ENCODE data around the gene NDUFB11.
"Not testable (repeated sequence)": the region's sequence is repeated elsewhere in the genome, so short reads cannot be mapped to it uniquely, and the experiment has no call there.

DNA sequence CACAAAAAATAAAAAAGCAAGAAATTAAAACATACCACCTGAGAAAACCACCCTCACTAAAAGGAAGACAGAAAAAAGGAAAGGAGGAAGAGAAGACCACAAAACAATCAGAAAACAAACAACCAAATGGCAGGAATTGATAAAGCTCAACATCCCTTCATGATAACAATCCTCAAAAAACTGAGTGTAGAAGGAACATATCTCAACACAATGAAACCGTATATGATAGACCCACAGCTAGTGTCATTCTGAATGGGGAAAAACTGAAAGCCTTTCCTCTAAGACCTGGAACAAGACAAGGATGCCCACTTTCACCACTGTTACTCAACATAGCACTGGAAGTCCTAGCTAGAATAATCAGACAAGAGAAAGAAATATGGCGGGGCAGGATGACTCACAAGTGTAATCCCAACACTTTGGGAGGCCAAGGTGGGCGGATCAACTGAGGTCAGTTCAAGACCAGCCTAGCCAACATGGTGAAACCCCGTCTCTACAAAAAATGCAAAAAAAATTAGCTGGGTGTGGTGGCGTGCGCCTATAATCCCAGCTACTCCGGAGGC, 27.9 kb downstream of the NDUFB11 start:
- TF ChIP-seq, protein P1, sequence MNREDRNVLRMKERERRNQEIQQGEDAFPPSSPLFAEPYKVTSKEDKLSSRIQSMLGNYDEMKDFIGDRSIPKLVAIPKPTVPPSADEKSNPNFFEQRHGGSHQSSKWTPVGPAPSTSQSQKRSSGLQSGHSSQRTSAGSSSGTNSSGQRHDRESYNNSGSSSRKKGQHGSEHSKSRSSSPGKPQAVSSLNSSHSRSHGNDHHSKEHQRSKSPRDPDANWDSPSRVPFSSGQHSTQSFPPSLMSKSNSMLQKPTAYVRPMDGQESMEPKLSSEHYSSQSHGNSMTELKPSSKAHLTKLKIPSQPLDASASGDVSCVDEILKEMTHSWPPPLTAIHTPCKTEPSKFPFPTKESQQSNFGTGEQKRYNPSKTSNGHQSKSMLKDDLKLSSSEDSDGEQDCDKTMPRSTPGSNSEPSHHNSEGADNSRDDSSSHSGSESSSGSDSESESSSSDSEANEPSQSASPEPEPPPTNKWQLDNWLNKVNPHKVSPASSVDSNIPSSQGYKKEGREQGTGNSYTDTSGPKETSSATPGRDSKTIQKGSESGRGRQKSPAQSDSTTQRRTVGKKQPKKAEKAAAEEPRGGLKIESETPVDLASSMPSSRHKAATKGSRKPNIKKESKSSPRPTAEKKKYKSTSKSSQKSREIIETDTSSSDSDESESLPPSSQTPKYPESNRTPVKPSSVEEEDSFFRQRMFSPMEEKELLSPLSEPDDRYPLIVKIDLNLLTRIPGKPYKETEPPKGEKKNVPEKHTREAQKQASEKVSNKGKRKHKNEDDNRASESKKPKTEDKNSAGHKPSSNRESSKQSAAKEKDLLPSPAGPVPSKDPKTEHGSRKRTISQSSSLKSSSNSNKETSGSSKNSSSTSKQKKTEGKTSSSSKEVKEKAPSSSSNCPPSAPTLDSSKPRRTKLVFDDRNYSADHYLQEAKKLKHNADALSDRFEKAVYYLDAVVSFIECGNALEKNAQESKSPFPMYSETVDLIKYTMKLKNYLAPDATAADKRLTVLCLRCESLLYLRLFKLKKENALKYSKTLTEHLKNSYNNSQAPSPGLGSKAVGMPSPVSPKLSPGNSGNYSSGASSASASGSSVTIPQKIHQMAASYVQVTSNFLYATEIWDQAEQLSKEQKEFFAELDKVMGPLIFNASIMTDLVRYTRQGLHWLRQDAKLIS (CRISPR knock-in tag; IDR thresholded peaks at IDR 0.05): not testable (repeated sequence)
- TF ChIP-seq GTF2F1 (IDR thresholded peaks at IDR 0.05; ENCODE audit: low read depth, low read length); EZH2 (IDR thresholded peaks at IDR 0.05; ENCODE audit: borderline replicate concordance, low read depth, low read length); XRCC5 (IDR thresholded peaks at IDR 0.05; ENCODE audit: low read depth, low read length); CXXC5 (CRISPR knock-in tag; IDR thresholded peaks at IDR 0.05); SP2 (IDR thresholded peaks at IDR 0.05; ENCODE audit: extremely low read depth, low read depth, low read length, poor library complexity, severe bottlenecking); TAF1 (IDR thresholded peaks at IDR 0.05; ENCODE audit: control insufficient read depth, extremely low read depth, insufficient read depth, low read length, severe bottlenecking); ZNF124 (CRISPR knock-in tag; IDR thresholded peaks at IDR 0.05); MAFK (IDR thresholded peaks at IDR 0.05; ENCODE audit: low read length); NR2C2 (CRISPR knock-in tag; IDR thresholded peaks at IDR 0.05); NR2C2 (tag; IDR thresholded peaks at IDR 0.05): not testable (repeated sequence)
- TF ChIP-seq, protein P2, sequence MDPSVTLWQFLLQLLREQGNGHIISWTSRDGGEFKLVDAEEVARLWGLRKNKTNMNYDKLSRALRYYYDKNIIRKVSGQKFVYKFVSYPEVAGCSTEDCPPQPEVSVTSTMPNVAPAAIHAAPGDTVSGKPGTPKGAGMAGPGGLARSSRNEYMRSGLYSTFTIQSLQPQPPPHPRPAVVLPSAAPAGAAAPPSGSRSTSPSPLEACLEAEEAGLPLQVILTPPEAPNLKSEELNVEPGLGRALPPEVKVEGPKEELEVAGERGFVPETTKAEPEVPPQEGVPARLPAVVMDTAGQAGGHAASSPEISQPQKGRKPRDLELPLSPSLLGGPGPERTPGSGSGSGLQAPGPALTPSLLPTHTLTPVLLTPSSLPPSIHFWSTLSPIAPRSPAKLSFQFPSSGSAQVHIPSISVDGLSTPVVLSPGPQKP (CRISPR knock-in tag; IDR thresholded peaks at IDR 0.05): not testable (repeated sequence)
- TF ChIP-seq, protein P3, sequence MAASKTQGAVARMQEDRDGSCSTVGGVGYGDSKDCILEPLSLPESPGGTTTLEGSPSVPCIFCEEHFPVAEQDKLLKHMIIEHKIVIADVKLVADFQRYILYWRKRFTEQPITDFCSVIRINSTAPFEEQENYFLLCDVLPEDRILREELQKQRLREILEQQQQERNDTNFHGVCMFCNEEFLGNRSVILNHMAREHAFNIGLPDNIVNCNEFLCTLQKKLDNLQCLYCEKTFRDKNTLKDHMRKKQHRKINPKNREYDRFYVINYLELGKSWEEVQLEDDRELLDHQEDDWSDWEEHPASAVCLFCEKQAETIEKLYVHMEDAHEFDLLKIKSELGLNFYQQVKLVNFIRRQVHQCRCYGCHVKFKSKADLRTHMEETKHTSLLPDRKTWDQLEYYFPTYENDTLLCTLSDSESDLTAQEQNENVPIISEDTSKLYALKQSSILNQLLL (CRISPR knock-in tag; IDR thresholded peaks at IDR 0.05; ENCODE audit: borderline replicate concordance): not testable (repeated sequence)
- TF ChIP-seq, protein P4, sequence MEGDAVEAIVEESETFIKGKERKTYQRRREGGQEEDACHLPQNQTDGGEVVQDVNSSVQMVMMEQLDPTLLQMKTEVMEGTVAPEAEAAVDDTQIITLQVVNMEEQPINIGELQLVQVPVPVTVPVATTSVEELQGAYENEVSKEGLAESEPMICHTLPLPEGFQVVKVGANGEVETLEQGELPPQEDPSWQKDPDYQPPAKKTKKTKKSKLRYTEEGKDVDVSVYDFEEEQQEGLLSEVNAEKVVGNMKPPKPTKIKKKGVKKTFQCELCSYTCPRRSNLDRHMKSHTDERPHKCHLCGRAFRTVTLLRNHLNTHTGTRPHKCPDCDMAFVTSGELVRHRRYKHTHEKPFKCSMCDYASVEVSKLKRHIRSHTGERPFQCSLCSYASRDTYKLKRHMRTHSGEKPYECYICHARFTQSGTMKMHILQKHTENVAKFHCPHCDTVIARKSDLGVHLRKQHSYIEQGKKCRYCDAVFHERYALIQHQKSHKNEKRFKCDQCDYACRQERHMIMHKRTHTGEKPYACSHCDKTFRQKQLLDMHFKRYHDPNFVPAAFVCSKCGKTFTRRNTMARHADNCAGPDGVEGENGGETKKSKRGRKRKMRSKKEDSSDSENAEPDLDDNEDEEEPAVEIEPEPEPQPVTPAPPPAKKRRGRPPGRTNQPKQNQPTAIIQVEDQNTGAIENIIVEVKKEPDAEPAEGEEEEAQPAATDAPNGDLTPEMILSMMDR (IDR thresholded peaks at IDR 0.05 in 2 of 3, conservative IDR thresholded peaks at IDR 0.05 in 1 of 3; ENCODE audit: insufficient read depth in 2 of 3, low read depth in 1 of 3, low read length in 3 of 3): not testable (repeated sequence)
